ENCODE data around the gene DISP1. TPM values are rescaled to one million over a fixed set of nuclear protein-coding genes. Genes with fewer than 3 reads are reported as not detected.
A peak's percentile ranks its signal among the peaks of the same experiment; 100 is the strongest.

DISP1 gene
- total RNA-seq, 1 donor from 2014 or later: 7.2 TPM

GRCh38 chr1:222791006-222791710, 23.7 kb upstream of the DISP1 start:
- intact Hi-C loops (cut with DNase I): loop anchor here (5.0 kb wide), 1 partner anchor 331 kb away; no protein-coding TSS in a partner anchor
- no peak for DNase-seq (ENCODE audit: missing footprints)
- ATAC-seq: no peak

- DNase-seq (ENCODE audit: missing footprints): no peak
- ATAC-seq: no peak
- intact Hi-C loops (cut with DNase I): loop anchor here (1.0 to 5.0 kb wide), 2 partner anchors 289 to 330 kb away; no protein-coding TSS in a partner anchor
These were observed 22.1 kb upstream of the DISP1 start for GRCh38 chr1:222792744-222793143.

DNA sequence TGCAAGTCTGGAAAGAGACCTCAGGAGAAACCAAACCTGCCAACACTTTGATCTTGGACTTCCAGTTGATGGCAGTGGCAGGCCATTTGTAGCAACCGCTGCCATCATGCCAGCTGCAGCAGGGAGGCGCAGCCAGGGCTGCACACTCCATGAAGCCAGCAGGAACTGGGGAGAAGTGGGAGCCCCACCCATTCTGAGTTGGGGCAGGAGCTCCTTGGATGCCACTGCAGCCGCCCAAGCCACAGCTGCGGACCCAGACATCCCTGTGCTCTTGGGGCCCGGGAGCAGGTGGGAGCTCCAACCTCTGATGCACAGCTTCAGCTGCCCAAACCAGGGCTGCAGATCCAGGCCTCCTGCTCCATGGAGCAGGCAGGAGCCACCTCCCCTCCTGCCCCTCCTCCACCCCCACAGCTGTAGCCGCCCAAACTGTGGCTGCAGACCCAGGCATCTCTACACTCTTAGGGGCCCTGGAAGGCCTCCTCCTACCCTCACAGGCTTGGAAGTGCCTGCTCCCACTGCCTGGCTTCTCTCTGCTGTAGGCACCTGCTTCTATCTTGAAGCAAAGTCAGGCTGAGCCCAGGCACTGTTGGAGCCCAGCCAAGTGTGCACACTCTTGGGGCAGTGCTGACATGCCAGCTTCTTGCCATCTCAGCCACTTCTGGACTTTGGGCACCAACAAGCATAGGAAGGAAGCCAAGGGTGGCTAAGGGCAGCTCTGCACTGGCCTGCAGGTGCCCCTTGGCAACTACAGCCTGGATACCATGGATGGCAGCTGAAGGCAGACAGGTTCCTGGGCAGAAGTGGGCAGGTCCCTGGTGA, 20.0 kb upstream of the DISP1 start:
- DNase-seq (ENCODE audit: missing footprints) (no peak), ATAC-seq (peak; percentile 65)
- intact Hi-C loops (cut with DNase I): loop anchor here (5.0 kb wide), 1 partner anchor 327 kb away; no protein-coding TSS in a partner anchor

DNA sequence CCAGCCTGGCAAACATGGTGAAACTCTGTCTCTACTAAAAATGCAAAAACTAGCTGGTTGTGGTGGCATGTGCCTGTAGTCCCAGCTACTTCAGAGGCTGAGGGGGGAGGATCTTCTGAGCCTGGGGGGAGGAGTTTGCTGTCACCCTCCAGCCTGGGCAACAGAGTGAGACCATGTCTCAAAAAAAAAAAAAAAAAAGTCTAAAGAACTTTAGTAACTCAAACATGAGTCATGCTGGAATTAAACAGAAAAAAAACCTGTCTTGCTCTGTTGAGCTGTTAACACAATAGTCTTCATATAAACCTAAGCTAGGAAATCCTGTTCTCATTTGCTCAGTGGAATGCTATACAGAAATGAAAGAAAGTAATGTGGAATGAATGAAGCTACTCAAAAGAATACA, 16.7 kb upstream of the DISP1 start:
- no peak for ATAC-seq
- no peak for DNase-seq (ENCODE audit: missing footprints)
- intact Hi-C loops (cut with DNase I): no loop called here

GRCh38 chr1:222798975-222799374, 15.9 kb upstream of the DISP1 start:
- intact Hi-C loops (cut with DNase I): no loop called here
- DNase-seq (ENCODE audit: missing footprints) (no peak), ATAC-seq (no peak)

DNA sequence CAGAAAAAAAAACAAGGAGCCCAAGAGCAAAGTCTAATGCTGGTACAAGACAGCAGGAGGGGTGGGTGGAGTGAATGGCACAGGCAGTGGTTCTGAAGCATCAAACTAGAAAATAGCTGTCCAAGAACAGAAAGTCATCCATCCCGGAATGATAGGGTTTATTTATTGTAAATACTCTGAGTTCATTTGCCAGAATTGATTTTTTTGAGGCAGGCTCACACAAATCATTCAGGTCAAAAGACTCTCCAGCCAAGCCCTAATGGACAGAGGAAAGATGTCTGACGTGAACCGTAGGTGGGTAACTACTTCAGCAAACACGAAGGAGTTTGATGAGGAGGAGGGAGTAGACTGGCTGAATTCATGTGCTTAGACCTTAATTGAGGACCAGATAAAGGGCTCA, 13.8 kb upstream of the DISP1 start:
- intact Hi-C loops (cut with DNase I): no loop called here
- no peak for ATAC-seq
- no peak for DNase-seq (ENCODE audit: missing footprints)

DNA sequence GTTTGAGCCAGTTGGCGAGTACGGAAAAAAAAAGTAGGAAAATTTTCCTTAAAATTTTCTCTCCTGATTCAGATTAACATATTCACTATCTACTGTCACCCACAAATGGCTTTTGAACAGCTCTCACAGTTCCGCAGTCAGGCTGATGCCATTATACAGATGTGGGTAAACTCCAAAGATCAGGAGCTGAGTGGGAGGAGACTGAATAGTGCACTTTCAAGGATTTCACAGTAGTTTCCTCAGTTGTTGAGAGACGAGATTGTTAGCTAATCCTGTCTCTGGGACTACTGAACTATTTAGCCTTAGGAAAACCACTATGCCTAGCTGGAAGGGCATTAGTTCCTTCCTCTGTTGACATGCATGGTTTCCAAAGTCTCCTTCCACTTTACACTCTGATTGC, 3.2 kb upstream of the DISP1 start:
- no peak for DNase-seq (ENCODE audit: missing footprints)
- ATAC-seq: no peak
- intact Hi-C loops (cut with DNase I): loop anchor here (10.0 kb wide), 1 partner anchor 113 kb away; no protein-coding TSS in a partner anchor

DNA sequence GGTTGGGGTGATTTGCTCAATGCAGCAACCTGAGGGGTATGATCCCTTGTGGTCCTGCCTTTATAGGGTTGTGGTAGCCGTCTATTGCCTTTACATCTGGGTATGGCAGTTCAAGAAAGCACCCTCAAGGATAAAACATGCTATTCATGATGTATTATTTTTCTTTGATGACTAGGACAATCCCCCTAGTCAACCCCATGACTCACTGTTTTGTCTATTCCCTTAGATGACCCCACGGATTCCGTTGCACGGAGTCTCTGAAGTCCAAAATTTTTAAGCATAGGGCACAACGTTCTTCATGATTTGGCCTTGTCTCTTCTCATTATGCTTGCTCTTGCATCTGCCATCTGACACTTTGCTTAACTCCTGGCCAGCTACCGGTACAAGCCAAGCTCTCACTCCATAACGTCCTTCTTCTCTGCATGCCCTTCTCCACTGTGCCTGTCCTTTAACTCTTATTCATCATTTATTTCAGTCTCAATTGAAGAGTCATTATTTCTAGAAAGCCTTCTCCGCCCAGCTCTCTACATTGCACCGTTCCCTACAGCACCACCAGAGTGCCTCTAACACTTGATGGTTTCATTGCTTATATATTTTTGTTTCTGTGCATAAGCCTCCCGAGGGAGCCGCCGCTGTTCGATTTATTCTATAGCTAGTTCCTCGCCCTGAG, 838 bp upstream of the DISP1 start:
- intact Hi-C loops (cut with DNase I): loop anchor here (10.0 kb wide), 1 partner anchor 111 kb away; no protein-coding TSS in a partner anchor
- ATAC-seq: no peak
- DNase-seq (ENCODE audit: missing footprints): no peak

GRCh38 chr1:222815440-222815765, 564 bp downstream of the DISP1 start:
- DNase-seq (ENCODE audit: missing footprints) (no peak), ATAC-seq (no peak)
- intact Hi-C loops (cut with DNase I): loop anchor here (5.0 to 10.0 kb wide), 2 partner anchors 109 to 262 kb away; no protein-coding TSS in a partner anchor

DNA sequence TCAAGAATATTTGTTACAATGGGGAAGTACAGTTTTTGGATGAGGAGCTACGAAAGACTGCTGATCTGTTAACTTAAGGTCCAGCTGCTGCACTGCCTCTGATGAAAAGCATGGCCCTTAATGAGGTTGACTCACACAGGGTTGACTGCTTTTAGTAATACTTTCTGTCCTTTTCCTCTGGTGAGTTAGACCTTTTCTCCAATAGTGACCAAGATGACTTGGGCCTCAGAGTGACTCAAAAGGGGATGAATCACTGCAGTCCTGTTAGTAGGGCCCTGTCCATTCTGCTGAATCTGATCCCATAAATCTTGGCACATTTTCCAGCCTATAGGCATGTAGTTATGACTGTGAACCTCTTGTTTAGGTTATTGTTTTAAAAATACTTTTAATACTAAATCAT, 2.7 kb downstream of the DISP1 start:
- intact Hi-C loops (cut with DNase I): loop anchor here (5.0 to 10.0 kb wide), 2 partner anchors 107 to 260 kb away; no protein-coding TSS in a partner anchor
- no peak for ATAC-seq
- no peak for DNase-seq (ENCODE audit: missing footprints)

DNA sequence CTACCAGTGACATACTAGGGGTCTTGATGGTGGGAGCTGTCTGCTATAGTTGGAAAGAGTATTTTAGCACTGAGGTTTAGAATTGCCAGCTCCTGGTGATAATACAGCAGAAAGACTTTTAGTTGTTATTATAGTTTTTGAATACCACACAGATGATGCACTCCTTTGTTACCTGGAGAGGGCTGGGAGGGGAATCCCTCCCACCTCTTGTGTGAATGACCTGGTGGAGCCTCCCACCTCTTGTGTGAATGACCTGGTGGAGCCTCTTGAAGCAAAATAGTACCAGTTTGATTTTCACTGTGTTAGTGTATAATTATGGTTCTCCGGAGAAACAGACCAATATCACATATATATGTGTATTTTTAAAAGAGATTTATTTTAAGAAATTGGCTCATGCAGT, 3.3 kb downstream of the DISP1 start:
- ATAC-seq: no peak
- intact Hi-C loops (cut with DNase I): loop anchor here (5.0 to 10.0 kb wide), 2 partner anchors 107 to 259 kb away; no protein-coding TSS in a partner anchor
- no peak for DNase-seq (ENCODE audit: missing footprints)

- no peak for DNase-seq (ENCODE audit: missing footprints)
- intact Hi-C loops (cut with DNase I): no loop called here
- no peak for ATAC-seq
These were observed 5.4 kb downstream of the DISP1 start for GRCh38 chr1:222820171-222820712.

DNA sequence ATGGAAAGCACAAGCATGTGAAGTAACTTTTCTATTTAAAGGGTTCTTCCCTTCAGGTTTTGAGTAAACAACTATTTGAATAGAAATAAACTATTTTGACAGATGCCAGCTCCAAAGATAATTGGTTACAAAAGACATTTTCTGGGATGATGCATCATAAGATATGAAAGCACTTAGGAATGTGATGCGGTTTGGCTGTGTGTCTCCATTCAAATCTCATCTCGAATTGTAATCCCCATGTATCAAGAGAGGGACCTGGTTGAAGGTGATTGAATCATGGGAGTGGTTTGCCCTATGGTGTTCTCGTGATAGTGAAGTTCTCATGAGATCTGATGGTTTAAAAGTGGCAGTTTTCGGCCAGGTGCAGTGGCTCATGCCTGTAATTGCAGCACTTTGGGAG, 6.4 kb downstream of the DISP1 start:
- no peak for ATAC-seq
- intact Hi-C loops (cut with DNase I): no loop called here
- no peak for DNase-seq (ENCODE audit: missing footprints)

DNA sequence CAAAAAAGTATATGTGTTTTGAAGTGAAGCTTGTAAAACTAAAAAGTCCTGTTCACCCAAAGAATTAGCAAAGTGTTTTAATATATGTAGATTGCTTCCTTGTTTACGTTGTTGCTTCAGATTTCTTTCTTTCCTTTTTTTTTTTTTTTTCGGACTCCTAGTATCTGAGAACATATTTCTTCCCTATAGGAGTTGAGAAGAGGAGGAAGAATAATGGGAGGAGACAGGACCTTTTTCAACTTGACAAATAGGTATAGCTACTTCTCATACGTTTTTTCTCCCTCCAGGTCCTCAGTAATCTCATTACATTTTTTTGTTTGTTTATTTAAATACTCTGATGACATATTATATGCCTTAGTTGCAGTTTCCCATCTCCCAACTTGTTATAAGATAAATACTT, 8.9 kb downstream of the DISP1 start:
- intact Hi-C loops (cut with DNase I): no loop called here
- DNase-seq (ENCODE audit: missing footprints): no peak
- ATAC-seq: no peak

DNA sequence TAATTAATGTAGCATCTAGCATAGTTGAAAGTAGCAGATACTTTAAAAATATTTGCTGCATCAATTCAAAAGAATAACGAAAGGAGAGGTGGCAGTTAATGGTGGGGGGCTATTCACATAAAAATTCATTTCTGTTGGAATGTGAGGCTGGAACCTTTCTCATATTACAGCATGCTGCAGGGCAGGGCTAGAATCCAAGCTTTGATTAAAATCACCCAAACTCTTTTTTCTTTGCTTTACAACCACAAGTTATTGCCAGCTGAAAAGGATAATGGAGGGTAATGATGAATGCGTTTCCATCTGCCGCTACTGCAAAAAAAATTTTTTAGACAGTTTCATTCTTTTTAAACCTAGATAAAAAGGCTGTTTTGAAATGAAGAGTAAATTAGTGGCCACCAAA, 9.8 kb downstream of the DISP1 start:
- DNase-seq (ENCODE audit: missing footprints) (no peak), ATAC-seq (no peak)
- intact Hi-C loops (cut with DNase I): no loop called here

DNA sequence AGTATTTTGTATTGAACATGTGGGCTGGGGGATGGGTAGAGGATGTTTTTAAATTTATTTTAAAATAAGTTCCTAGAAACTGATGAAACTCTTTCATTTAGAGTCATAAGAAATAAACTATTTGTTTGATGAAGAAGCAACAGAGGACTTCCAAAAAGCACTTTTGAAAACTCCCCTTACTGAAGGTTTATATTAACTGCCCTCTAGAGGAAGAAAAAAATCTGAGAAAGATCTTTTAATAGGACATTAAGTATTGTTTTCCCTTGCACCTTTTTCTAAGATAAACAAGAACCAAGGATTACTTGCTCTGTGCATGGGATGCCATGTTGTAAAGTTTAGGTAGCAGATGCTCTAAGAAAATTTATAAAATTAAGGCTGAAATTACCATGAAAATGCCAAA, 14.1 kb downstream of the DISP1 start:
- ATAC-seq (no peak), DNase-seq (ENCODE audit: missing footprints) (no peak)
- intact Hi-C loops (cut with DNase I): no loop called here

DNA sequence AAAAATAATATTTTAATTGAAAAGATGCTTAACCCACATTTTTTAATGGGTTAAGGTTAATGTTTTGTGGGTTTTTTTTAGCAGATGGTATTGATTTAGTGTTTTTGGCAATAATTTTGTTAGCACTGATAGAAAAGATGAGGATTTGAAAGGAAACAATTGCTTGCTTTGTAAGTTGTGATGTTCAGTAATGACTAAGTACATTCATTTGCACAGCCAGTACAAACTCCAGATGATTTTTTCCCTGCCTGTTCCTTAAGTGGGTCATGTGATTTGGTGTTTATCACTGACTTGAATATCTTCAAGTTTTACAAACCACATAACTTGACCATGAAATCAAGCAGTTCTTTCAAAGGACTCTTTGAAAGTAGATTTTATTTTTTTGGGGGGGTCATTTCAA, 15.0 kb downstream of the DISP1 start:
- intact Hi-C loops (cut with DNase I): no loop called here
- DNase-seq (ENCODE audit: missing footprints) (no peak), ATAC-seq (peak; percentile 87)

DNA sequence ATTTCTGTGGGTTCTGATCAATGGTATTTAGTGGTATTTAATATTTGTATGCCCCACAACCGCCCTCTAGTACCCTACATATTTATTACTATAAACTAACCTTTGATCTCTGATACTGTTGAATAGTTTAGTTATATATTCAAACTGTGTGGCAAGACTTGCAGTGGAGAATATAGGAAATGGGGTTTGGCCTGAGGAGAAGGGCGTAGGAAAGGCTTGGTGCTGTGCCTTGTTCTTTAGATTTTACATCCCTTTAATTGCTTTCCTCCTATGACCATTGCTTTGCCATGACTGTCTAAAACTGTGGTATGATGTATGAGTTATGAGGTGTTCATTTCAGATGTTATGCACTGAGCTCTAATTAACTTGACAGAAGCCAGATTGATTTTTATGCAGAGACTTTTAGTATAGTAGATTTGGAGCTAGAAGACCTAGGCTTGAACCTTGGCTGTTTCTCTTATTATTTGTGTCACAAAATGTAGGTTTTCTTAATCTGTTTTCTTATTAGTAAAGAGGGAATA, 18.6 kb downstream of the DISP1 start:
- intact Hi-C loops (cut with DNase I): no loop called here
- DNase-seq (ENCODE audit: missing footprints): no peak
- ATAC-seq: no peak
